Endodermal cell (in vitro differentiated cells): Measurements from ENCODE around the gene OAS2. TPM values are rescaled to one million over a fixed set of nuclear protein-coding genes. Genes with fewer than 3 reads are reported as not detected.

ENCODE experiments used
- DNase-seq: peaks from one replicate; pipeline ENCODE4 v3.0.0-alpha.2; 2017
- H3K27ac ChIP-seq: 2 replicates; pipeline ENCODE4 v1.5.1; 2013; ENCODE audit warnings: mild to moderate bottlenecking, low read depth, low read length, moderate library complexity
- H3K27me3 ChIP-seq: 2 replicates; pipeline ENCODE4 v1.6.1; 2013; ENCODE audit warnings: mild to moderate bottlenecking, low read length, moderate library complexity; ENCODE audit not compliant: insufficient read depth, control insufficient read depth, poor library complexity, severe bottlenecking
- H3K36me3 ChIP-seq: 2 replicates; pipeline ENCODE4 v1.7.0; 2013; ENCODE audit warnings: mild to moderate bottlenecking, low read length, moderate library complexity; ENCODE audit not compliant: control insufficient read depth, insufficient read depth
- H3K4me1 ChIP-seq: one replicate; pipeline ENCODE4 v1.7.0; 2013; ENCODE audit warnings: low read length; ENCODE audit not compliant: control insufficient read depth, insufficient read depth
- H3K4me3 ChIP-seq: 2 replicates; pipeline ENCODE4 v1.5.1; 2013; ENCODE audit warnings: mild to moderate bottlenecking, low read length, moderate library complexity
- H3K9ac ChIP-seq: 2 replicates; pipeline ENCODE4 v1.6.1; 2013; ENCODE audit warnings: mild to moderate bottlenecking, low read length, moderate library complexity; ENCODE audit not compliant: poor library complexity, severe bottlenecking; ENCODE audit errors: extremely low read depth
- H3K9me3 ChIP-seq: 2 replicates; pipeline ENCODE4 v1.6.1; 2013; ENCODE audit warnings: mild to moderate bottlenecking, low read length, moderate library complexity; ENCODE audit not compliant: control insufficient read depth
- H3K27ac Mint-ChIP-seq: 2 replicates; pipeline ENCODE4 v1.8.0; 2020; ENCODE audit warnings: mixed read lengths
- H3K27me3 Mint-ChIP-seq: 2 replicates; pipeline ENCODE4 v1.8.0; 2021; ENCODE audit warnings: mild to moderate bottlenecking, mixed read lengths; ENCODE audit not compliant: insufficient read depth
- H3K36me3 Mint-ChIP-seq: 2 replicates; pipeline ENCODE4 v1.8.0; 2020; ENCODE audit warnings: low read depth, mixed read lengths
- H3K4me1 Mint-ChIP-seq: 2 replicates; pipeline ENCODE4 v1.8.0; 2020; ENCODE audit warnings: mixed read lengths
- H3K4me3 Mint-ChIP-seq: 2 replicates; pipeline ENCODE4 v1.8.0; 2020; ENCODE audit warnings: mild to moderate bottlenecking, moderate library complexity, mixed read lengths
- H3K9me3 Mint-ChIP-seq: 2 replicates; pipeline ENCODE4 v1.8.0; 2020; ENCODE audit warnings: mild to moderate bottlenecking, mixed read lengths
- WGBS, 2 experiments: methylation state at CpG; one replicate each; pipeline versions ENCODE4 v1.1.5 to v1.1.7; 2013; ENCODE audit warnings: missing lambda C conversion rate in 2 of 2, mixed read lengths in 1 of 2; ENCODE audit not compliant: insufficient coverage in 1 of 2, insufficient read length in 1 of 2; 5-methylcytosine and 5-hydroxymethylcytosine counted together
- total RNA-seq, 2 donors: library from RNA; stranded (reverse); fragmentation: NEBNext Ultra II Directional in 1 of 2; extraction: Animal tissue kit (Norgen Biotek cat#: 25700) in 1 of 2; gene quantifications; 2 replicates in 1 of 2; 3 replicates in 1 of 2; pipeline ENCODE4 v1.2.1, GENCODE V29; 2021
- TF ChIP-seq, protein P1 (sequence below): fragments of 200-600 bp; sonication (generic); conservative IDR thresholded peaks from 2 replicates; pipeline ENCODE4 v1.5.0; 2021; ENCODE audit warnings: antibody characterized with exemption, mild to moderate bottlenecking

OAS2 gene
- total RNA-seq, 2 donors from 2014 or later, result not detected

DNA sequence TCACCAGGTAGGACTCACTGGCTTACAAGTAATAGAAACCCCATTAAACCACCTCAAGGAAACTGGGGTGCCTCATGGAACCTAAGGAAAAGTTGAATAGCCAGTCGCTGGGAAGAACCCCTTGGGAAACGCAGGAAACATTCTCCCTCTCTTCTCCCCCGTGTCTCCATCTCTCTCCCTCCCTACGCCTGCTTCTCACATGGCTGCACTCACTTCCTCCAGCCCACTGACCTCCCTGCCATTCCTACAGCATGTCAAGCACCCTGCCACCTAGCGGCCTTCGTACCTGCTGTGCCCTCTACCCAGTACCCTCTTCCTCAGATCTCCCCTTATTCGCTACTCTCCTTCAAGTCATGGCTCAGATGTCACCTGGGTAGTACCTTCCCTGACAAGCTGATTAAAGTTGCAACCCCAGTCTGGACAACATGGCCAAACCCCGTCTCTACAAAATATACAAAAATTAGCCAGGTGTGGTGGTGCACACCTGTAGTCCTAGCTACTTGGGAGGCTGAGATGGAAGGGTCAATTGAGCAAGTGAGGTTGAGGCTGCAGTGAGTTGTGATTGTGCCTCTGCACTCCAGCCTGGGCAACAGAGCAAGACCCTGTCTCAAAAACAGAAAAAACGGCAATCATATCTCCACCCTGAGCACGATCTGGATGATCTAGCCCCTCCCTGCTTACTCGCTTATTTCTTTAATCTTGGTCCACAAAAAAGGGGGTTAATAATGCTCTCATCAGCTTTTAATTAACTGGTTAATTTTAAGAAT, 71.8 kb downstream of the OAS2 start:
- no peaks in the 10 kb centered on the region for H3K4me1 Mint-ChIP-seq
- peaks cover 72% of the 10 kb centered on the region for H3K27me3 Mint-ChIP-seq
- Histone ChIP-seq H3K27me3 (peaks cover 40% of the 10 kb centered on the region), H3K27ac (no peak overlapping the region), H3K36me3 (no peaks in the 10 kb centered on the region), H3K4me3 (no peak overlapping the region), H3K9me3 (no peaks in the 10 kb centered on the region), H3K4me1 (no peaks in the 10 kb centered on the region), H3K9ac (no peak overlapping the region)
- 54 to 84% methylated on average over 5 to 11 of the region's 11 CpGs for WGBS, 2 experiments
- TF ChIP-seq, protein P1, sequence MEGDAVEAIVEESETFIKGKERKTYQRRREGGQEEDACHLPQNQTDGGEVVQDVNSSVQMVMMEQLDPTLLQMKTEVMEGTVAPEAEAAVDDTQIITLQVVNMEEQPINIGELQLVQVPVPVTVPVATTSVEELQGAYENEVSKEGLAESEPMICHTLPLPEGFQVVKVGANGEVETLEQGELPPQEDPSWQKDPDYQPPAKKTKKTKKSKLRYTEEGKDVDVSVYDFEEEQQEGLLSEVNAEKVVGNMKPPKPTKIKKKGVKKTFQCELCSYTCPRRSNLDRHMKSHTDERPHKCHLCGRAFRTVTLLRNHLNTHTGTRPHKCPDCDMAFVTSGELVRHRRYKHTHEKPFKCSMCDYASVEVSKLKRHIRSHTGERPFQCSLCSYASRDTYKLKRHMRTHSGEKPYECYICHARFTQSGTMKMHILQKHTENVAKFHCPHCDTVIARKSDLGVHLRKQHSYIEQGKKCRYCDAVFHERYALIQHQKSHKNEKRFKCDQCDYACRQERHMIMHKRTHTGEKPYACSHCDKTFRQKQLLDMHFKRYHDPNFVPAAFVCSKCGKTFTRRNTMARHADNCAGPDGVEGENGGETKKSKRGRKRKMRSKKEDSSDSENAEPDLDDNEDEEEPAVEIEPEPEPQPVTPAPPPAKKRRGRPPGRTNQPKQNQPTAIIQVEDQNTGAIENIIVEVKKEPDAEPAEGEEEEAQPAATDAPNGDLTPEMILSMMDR, result peak; percentile 79
- no peaks in the 10 kb centered on the region for H3K9me3 Mint-ChIP-seq
- DNase-seq, result peak; percentile 94
- no peak overlapping the region for H3K4me3 Mint-ChIP-seq
- no peaks in the 10 kb centered on the region for H3K36me3 Mint-ChIP-seq
- H3K27ac Mint-ChIP-seq, result no peak overlapping the region

DNA sequence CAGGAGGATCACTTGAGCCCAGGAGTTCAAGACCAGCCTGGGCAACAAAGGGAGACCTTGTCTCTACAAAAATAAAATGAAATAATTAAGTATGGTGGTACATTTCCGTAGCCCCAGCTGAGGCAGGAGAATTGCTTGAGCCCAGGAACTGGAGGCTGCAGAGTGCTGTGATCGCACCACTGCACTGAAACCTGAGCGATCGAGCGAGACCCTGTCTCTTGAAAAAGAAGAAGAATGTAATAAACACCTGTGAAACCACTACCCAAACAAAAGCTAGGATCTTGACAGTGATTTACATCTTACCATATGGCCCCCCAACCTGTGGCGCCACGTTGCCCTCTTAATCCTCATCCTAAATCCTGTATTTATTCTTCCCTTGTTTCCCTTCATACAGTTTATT, 72.5 kb downstream of the OAS2 start:
- no peaks in the 10 kb centered on the region for H3K4me1 ChIP-seq
- peaks cover 73% of the 10 kb centered on the region for H3K27me3 Mint-ChIP-seq
- DNase-seq, result no peak
- TF ChIP-seq, protein P1, result no peak
- H3K4me3 ChIP-seq, result no peak overlapping the region
- no peak overlapping the region for H3K27ac Mint-ChIP-seq
- no peak overlapping the region for H3K9ac ChIP-seq
- no peaks in the 10 kb centered on the region for H3K9me3 Mint-ChIP-seq
- no peaks in the 10 kb centered on the region for H3K36me3 Mint-ChIP-seq
- H3K36me3 ChIP-seq, result no peaks in the 10 kb centered on the region
- H3K27me3 ChIP-seq, result peaks cover 41% of the 10 kb centered on the region
- no peak overlapping the region for H3K27ac ChIP-seq
- no peak overlapping the region for H3K4me3 Mint-ChIP-seq
- H3K9me3 ChIP-seq, result no peaks in the 10 kb centered on the region
- WGBS, 2 experiments, result 91 to 92% methylated on average over 2 to 7 of the region's 7 CpGs
- H3K4me1 Mint-ChIP-seq, result no peaks in the 10 kb centered on the region

DNA sequence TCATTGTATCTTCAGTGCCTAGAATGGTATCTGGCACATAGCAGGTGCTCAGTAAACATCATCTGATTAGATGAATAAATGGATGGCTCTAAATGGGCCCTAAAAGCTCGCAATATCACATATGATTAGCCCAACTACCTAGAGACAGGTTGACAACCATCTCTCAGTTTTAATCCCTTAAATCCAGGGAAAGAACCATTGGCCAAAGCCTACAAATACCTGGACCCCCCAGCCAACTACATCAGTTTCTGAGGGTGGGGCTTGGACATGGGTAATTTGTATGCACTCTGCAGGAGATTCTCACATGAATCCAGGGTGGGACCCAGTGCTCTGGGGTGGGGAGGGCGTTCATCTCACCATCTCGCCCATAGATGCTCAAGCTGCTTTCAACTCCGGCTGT, 73.4 kb downstream of the OAS2 start:
- Histone ChIP-seq H3K27me3 (peaks cover 47% of the 10 kb centered on the region), H3K9me3 (no peaks in the 10 kb centered on the region), H3K9ac (no peak overlapping the region), H3K36me3 (no peaks in the 10 kb centered on the region), H3K4me3 (no peak overlapping the region), H3K4me1 (no peaks in the 10 kb centered on the region), H3K27ac (no peak overlapping the region)
- Mint-ChIP-seq H3K27ac (no peak overlapping the region), H3K4me3 (no peak overlapping the region), H3K27me3 (peaks cover 73% of the 10 kb centered on the region), H3K36me3 (no peaks in the 10 kb centered on the region), H3K4me1 (no peaks in the 10 kb centered on the region), H3K9me3 (no peaks in the 10 kb centered on the region)
- TF ChIP-seq, protein P1, result no peak
- WGBS, 2 experiments, result 92% methylated on average over 4 of the region's 4 CpGs; no CpG with 5 or more reads in 1 of the 2 experiments
- DNase-seq, result no peak
